DMS153 treated with DMSO at 0.1 percent for 48 hours (cell line): ENCODE measurements around the gene HCAR3.
"Not testable (repeated sequence)": the region's sequence is repeated elsewhere in the genome, so short reads cannot be mapped to it uniquely, and the experiment has no call there.

Experiments used
- DNase-seq: peaks from one replicate; lab custom pipeline; 2025; ENCODE audit not compliant: unreplicated experiment; lab: John Stamatoyannopoulos, UW

Gene HCAR3

GRCh38 chr12:122722387-122722786 is 5.8 kb upstream of the HCAR3 start:
- DNase-seq: no peak

GRCh38 chr12:122721057-122721545 is 4.5 kb upstream of the HCAR3 start:
- no peak for DNase-seq

GRCh38 chr12:122715211-122715610 is 1.4 kb downstream of the HCAR3 start:
- DNase-seq: not testable (repeated sequence)

GRCh38 chr12:122713491-122714188 is 3.0 kb downstream of the HCAR3 start:
- not testable (repeated sequence) for DNase-seq

GRCh38 chr12:122711266-122711665 is 5.3 kb downstream of the HCAR3 start:
- DNase-seq: not testable (repeated sequence)

- DNase-seq: not testable (repeated sequence)
Measured at GRCh38 chr12:122710341-122710740, 6.3 kb downstream of the HCAR3 start.

- DNase-seq: not testable (repeated sequence)
Measured at GRCh38 chr12:122709287-122709686, 7.3 kb downstream of the HCAR3 start.

GRCh38 chr12:122703841-122704240 is 12.8 kb downstream of the HCAR3 start:
- DNase-seq: not testable (repeated sequence)

GRCh38 chr12:122702890-122703611 is 13.6 kb downstream of the HCAR3 start, which contains the start of gene HCAR2:
Gene HCAR2, minus strand, starts transcription at chr12:122703357. Its CDS starts 74 bp downstream, at chr12:122703283.
- not testable (repeated sequence) for DNase-seq

- DNase-seq: not testable (repeated sequence)
Measured at GRCh38 chr12:122701481-122701880, 15.1 kb downstream of the HCAR3 start.

GRCh38 chr12:122700038-122700710 is 16.4 kb downstream of the HCAR3 start:
- not testable (repeated sequence) for DNase-seq

GRCh38 chr12:122696922-122697321 is 19.7 kb downstream of the HCAR3 start:
- DNase-seq: not testable (repeated sequence)

GRCh38 chr12:122691566-122691965 is 25.0 kb downstream of the HCAR3 start:
- DNase-seq: no peak

- no peak for DNase-seq
Measured at GRCh38 chr12:122688291-122688690, 28.3 kb downstream of the HCAR3 start.

GRCh38 chr12:122687086-122687485 is 29.5 kb downstream of the HCAR3 start:
- DNase-seq: peak; percentile 5

GRCh38 chr12:122686538-122686937 is 30.1 kb downstream of the HCAR3 start:
- DNase-seq: no peak

GRCh38 chr12:122684297-122684813 is 32.3 kb downstream of the HCAR3 start:
- no peak for DNase-seq

GRCh38 chr12:122681814-122682213 is 34.8 kb downstream of the HCAR3 start:
- no peak for DNase-seq

- DNase-seq: not testable (repeated sequence)
Measured at GRCh38 chr12:122680989-122681388, 35.6 kb downstream of the HCAR3 start.

GRCh38 chr12:122676781-122677180 is 39.8 kb downstream of the HCAR3 start:
- DNase-seq: not testable (repeated sequence)

- not testable (repeated sequence) for DNase-seq
Measured at GRCh38 chr12:122676015-122676414, 40.6 kb downstream of the HCAR3 start.
